ENCODE results near the gene CCDC97.

GRCh38 chr19:41325640-41325946 lies 15.6 kb downstream of the CCDC97 start:
- TF ChIP-seq EZH2 (IDR thresholded peaks at IDR 0.05; ENCODE audit: low read depth, low read length, severe bottlenecking) = no peak
- no peak for TF ChIP-seq POLR2A (IDR thresholded peaks at IDR 0.05; ENCODE audit: control extremely low read depth in 1 of 2, low read depth in 2 of 2, low read length in 2 of 2)
- no peak for TF ChIP-seq SP2 (IDR thresholded peaks at IDR 0.05; ENCODE audit: low read length)
- no peak for TF ChIP-seq SIX5 (IDR thresholded peaks at IDR 0.05; ENCODE audit: low read depth, low read length)
- TF ChIP-seq, protein P1, sequence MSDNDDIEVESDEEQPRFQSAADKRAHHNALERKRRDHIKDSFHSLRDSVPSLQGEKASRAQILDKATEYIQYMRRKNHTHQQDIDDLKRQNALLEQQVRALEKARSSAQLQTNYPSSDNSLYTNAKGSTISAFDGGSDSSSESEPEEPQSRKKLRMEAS (IDR thresholded peaks at IDR 0.05) = no peak
- TF ChIP-seq CTCF (IDR thresholded peaks at IDR 0.05; ENCODE audit: control extremely low read depth in 1 of 3, insufficient read depth in 1 of 3, low read depth in 1 of 3, low read length in 3 of 3) = no peak
- TF ChIP-seq CREB1 (IDR thresholded peaks at IDR 0.05) = no peak
- TF ChIP-seq BRCA1 (IDR thresholded peaks at IDR 0.05; ENCODE audit: low read depth, low read length) = no peak
- no peak for TF ChIP-seq GTF2F1 (IDR thresholded peaks at IDR 0.05; ENCODE audit: borderline replicate concordance, low read depth, low read length)
- no peak for TF ChIP-seq YY1 (IDR thresholded peaks at IDR 0.05; ENCODE audit: low read depth, low read length)
- no peak for TF ChIP-seq ZNF274 (IDR thresholded peaks at IDR 0.05; ENCODE audit: borderline replicate concordance, extremely low read depth, low read length)
- no peak for TF ChIP-seq JUND (IDR thresholded peaks at IDR 0.05; ENCODE audit: low read length)

Data from H1 (cell line).